Lower leg skin (tissue), 4 donors: Measurements from ENCODE around the gene SERBP1. TPM values are rescaled to one million over a fixed set of nuclear protein-coding genes. Genes with fewer than 3 reads are reported as not detected.
A peak's percentile ranks its signal among the peaks of the same experiment; 100 is the strongest.

ENCODE experiments used
- DNase-seq, 2 donors: peaks; one replicate each; pipeline ENCODE4 v3.0.0-alpha.2; 2019; ENCODE audit warnings: low spot score in 2 of 2
- H3K4me3 ChIP-seq: fragments of 200-600 bp; sonication (generic); 2 replicates; pipeline ENCODE4 v1.5.1; 2017; ENCODE audit warnings: mild to moderate bottlenecking, low read depth; ENCODE audit not compliant: poor library complexity, severe bottlenecking
- POLR2A ChIP-seq, 2 donors: fragments of 450-650 bp; IDR thresholded peaks; one replicate each; pipeline ENCODE4 v1.6.1; 2016 to 2017; ENCODE audit warnings: antibody characterized with exemption in 2 of 2, mild to moderate bottlenecking in 1 of 2, moderate library complexity in 1 of 2
- WGBS, 2 donors: methylation state at CpG; one replicate each; pipeline ENCODE4 v1.1.5; 2018; 5-methylcytosine and 5-hydroxymethylcytosine counted together
- intact Hi-C: fragments of 100-400 bp; cut with DNase I; formaldehyde crosslinking; loops from one replicate; pipeline ENCODE4 v1.15.0; 2023; ENCODE audit warnings: low total_unique reads
- total RNA-seq, 4 donors: library from RNA; depleted of rRNA; stranded (reverse); fragments of >200 nt; gene quantifications; one replicate each; pipeline ENCODE4 v1.1.0, GENCODE V29; 2016
- TF ChIP-seq, protein P1 (sequence below), 3 donors: fragments of 450-650 bp; IDR thresholded peaks; one replicate each; pipeline ENCODE4 v1.5.1; 2016; ENCODE audit warnings: antibody characterized with exemption in 3 of 3, mild to moderate bottlenecking in 3 of 3, moderate library complexity in 2 of 3

The SERBP1 gene
- total RNA-seq: 100 to 1,000 TPM; 232 to 292 (median 273) TPM

DNA sequence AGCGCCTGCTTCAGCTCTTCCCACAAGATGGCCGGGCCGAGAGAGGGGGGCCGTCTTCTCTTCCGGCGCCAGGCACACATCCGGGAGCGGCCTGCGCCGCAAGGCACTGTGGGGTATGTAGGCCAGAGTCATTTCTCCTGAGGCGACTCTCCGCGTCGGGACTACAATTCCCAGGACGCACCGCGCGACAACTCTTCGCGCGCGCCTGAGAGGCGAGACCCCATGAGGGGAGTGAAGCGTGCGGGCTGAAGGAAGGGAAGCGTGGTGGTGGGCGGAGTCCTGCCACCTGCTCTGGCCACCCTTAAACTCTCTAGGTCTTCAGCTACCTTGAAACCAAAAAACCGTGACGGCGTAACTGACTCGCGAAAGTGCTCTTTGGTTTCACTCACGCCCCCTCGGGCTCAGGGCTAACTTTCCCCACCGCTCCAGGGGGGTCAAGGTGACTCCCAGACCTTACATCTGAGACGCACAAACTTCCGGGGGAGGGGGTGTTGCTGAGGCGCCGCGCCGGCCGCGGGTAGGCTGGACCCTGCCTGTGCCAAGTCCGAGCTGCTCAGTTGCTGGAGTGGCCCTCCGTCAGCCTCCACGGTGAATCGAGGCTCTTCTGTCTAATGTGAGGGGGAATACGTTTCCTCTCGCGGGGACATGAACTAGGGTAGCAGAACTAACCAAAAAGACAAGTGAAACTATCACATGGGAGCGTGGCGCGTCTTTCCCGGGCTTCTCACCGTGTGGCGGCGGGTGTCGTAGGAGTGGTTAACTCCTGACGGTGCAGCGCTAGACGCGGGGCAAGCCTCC, at the start of gene SERBP1:
Gene SERBP1 (minus strand): TSS at position 45 of the 798 bp plus-strand sequence. CDS start 102 bp downstream, outside the sequence.
- peak within 1 kb of the TSS; percentile 95 for H3K4me3 ChIP-seq
- WGBS, 2 donors: 0 to 1% methylated on average over 43 to 61 of the region's 62 CpGs
- peak; percentile 96 to 99 for DNase-seq
- TF ChIP-seq POLR2A (IDR thresholded peaks at IDR 0.05): peak in 1 of 2 donors; percentile 32
- TF ChIP-seq, protein P1, sequence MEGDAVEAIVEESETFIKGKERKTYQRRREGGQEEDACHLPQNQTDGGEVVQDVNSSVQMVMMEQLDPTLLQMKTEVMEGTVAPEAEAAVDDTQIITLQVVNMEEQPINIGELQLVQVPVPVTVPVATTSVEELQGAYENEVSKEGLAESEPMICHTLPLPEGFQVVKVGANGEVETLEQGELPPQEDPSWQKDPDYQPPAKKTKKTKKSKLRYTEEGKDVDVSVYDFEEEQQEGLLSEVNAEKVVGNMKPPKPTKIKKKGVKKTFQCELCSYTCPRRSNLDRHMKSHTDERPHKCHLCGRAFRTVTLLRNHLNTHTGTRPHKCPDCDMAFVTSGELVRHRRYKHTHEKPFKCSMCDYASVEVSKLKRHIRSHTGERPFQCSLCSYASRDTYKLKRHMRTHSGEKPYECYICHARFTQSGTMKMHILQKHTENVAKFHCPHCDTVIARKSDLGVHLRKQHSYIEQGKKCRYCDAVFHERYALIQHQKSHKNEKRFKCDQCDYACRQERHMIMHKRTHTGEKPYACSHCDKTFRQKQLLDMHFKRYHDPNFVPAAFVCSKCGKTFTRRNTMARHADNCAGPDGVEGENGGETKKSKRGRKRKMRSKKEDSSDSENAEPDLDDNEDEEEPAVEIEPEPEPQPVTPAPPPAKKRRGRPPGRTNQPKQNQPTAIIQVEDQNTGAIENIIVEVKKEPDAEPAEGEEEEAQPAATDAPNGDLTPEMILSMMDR (IDR thresholded peaks at IDR 0.05): no peak
- intact Hi-C loops: no loop called here

DNA sequence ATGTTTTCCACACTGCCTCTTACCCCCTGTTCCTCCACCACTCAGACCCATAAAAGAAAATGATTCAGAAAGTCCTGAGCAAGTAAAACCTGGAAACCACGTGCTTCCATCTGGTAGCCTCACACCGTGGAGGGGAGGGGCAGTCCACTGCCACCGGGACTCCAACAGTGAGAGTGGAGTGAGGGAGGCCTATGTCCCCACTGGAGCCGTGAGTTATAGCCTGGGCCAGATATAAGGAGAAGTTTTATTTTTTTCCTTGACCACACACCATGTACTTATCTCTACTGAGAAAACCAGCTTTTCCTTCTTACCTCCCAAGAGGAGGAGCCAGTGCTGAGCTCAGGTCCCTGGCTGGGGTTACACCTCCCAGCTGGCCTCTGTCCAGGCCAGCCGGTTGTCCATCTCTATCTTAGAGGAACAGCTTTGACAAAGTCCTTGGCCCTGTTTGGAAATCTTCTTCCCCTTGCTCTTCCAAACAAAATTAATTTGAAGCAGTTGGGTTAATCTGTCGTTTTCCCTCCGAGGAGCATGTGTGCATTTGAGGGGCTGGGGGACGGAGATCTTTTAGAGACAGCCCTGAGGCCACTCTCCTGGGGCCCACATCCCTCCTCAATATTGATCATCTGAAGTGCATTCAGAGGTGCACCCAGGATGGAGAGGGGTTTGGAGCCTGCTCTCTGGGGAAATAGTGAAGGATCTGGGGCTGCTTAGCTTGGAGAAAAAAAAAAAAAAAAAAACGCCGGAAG, 49.1 kb upstream of the SERBP1 start:
- DNase-seq: no peak

DNA sequence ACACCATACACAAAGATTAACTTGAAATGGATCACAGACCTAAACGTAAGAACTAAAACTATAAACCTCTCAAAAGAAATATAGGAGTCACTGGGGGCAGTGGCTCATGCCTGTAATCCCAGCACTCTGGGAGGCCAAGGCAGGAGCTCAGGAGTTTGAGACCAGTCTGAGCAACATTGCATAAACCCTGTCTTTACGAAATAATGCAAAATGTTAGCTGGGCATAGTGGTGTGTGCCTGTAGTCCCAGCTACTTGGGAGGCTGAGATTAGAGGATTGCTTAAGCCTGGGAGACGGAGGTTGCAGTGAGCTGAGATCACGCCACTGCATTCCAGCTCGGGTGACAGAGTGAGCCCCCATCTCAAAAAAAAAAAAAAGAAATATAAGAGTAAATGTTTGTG, 46.7 kb upstream of the SERBP1 start:
- TF ChIP-seq, protein P1 (IDR thresholded peaks at IDR 0.05): no peak
- TF ChIP-seq POLR2A (IDR thresholded peaks at IDR 0.05): no peak
- no peak for DNase-seq
- 73 to 94% methylated on average over 5 of the region's 5 CpGs for WGBS, 2 donors
- no peak overlapping the region for H3K4me3 ChIP-seq
- intact Hi-C loops: no loop called here

More for the DNA sequence above, 49.1 kb upstream of the SERBP1 start:
- WGBS, 2 donors: 22 to 32% methylated on average over 10 of the region's 10 CpGs
- intact Hi-C loops: no loop called here
- TF ChIP-seq POLR2A (IDR thresholded peaks at IDR 0.05): no peak
- TF ChIP-seq, protein P1 (IDR thresholded peaks at IDR 0.05): no peak
- H3K4me3 ChIP-seq: no peak overlapping the region

DNA sequence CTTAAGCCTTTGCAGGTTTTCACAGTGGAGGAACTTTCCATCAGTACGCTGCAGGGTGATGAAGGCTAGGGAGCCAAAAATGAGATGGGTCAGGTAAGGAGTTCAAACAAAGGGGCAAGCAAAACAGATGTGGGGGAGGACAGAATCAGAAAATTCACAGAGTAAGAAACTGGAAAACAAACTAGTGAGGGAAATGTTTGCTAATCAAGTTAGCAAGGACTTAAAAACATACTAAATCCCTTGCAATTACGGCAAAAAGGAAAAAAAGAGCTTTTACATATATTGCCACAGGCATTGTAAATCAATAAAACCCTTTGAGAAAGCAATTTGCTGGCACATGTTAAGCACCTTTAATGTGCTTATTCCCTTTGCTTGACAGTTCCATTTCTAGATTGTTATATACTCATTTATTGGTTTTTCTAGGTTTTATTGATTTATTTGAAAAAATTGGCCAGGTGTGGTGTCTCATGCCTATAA, 45.8 kb upstream of the SERBP1 start:
- WGBS, 2 donors: 91 to 92% methylated on average over 2 of the region's 2 CpGs
- DNase-seq: no peak
- TF ChIP-seq, protein P1 (IDR thresholded peaks at IDR 0.05): no peak
- TF ChIP-seq POLR2A (IDR thresholded peaks at IDR 0.05): no peak
- intact Hi-C loops: no loop called here
- H3K4me3 ChIP-seq: no peak overlapping the region

DNA sequence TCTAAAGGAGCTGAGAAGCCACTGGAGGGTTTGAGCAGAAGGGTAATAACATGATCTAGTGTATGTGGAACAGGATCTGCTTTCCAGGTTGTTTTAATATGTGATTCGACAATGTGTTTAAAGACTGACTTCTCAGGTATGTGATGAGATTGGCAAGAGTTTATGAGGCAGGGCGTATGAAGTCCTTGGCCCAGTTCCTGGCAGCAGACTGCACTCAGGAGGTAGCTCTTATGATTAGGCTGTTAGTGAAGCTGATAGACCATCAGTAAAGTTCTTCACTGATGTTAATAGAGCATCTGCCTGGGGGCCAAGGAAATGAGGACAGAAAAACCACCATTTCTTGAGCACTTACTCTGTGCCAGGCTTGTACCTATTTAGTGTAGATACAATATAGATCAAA, 41.9 kb upstream of the SERBP1 start:
- WGBS, 2 donors: 34 to 42% methylated on average over 2 of the region's 2 CpGs
- intact Hi-C loops: no loop called here
- DNase-seq: no peak
- TF ChIP-seq, protein P1 (IDR thresholded peaks at IDR 0.05): no peak
- no peak for TF ChIP-seq POLR2A (IDR thresholded peaks at IDR 0.05)
- no peak overlapping the region for H3K4me3 ChIP-seq
